Measurements from ENCODE around the gene PPM1H.

Gene PPM1H

GRCh38 chr12:62860501-62861411 is 74.2 kb downstream of the PPM1H start:
- H3K4me3 ChIP-seq (ENCODE audit: low read length in 2 of 2): no peak overlapping the region
- no peaks in the 10 kb centered on the region for H3K36me3 ChIP-seq (ENCODE audit: control insufficient read depth in 2 of 2, insufficient read depth in 2 of 2, low read length in 2 of 2)
- no peaks in the 10 kb centered on the region for H3K9me3 ChIP-seq (ENCODE audit: control insufficient read depth in 2 of 2, low read length in 2 of 2)
- no peaks in the 10 kb centered on the region for H3K27me3 ChIP-seq (ENCODE audit: control insufficient read depth in 2 of 2, insufficient read depth in 2 of 2, low read length in 2 of 2)
- H3K4me1 ChIP-seq (ENCODE audit: control insufficient read depth in 2 of 2, insufficient read depth in 2 of 2, low read length in 2 of 2): no peaks in the 10 kb centered on the region
- H3K9ac ChIP-seq (ENCODE audit: low read depth in 1 of 2, low read length in 2 of 2): no peak overlapping the region
- H3K27ac ChIP-seq (ENCODE audit: low read depth in 2 of 2, low read length in 2 of 2): no peak overlapping the region

GRCh38 chr12:62860020-62860419 is 74.9 kb downstream of the PPM1H start:
- Histone ChIP-seq H3K4me3 (ENCODE audit: low read length in 2 of 2) (no peak overlapping the region), H3K27ac (ENCODE audit: low read depth in 2 of 2, low read length in 2 of 2) (no peak overlapping the region), H3K9me3 (ENCODE audit: control insufficient read depth in 2 of 2, low read length in 2 of 2) (no peaks in the 10 kb centered on the region), H3K27me3 (ENCODE audit: control insufficient read depth in 2 of 2, insufficient read depth in 2 of 2, low read length in 2 of 2) (no peaks in the 10 kb centered on the region), H3K4me1 (ENCODE audit: control insufficient read depth in 2 of 2, insufficient read depth in 2 of 2, low read length in 2 of 2) (no peaks in the 10 kb centered on the region), H3K9ac (ENCODE audit: low read depth in 1 of 2, low read length in 2 of 2) (no peak overlapping the region), H3K36me3 (ENCODE audit: control insufficient read depth in 2 of 2, insufficient read depth in 2 of 2, low read length in 2 of 2) (no peaks in the 10 kb centered on the region)

- Histone ChIP-seq H3K9ac (ENCODE audit: low read depth in 1 of 2, low read length in 2 of 2) (no peak overlapping the region), H3K27ac (ENCODE audit: low read depth in 2 of 2, low read length in 2 of 2) (no peak overlapping the region)
Measured at GRCh38 chr12:62859321-62859737, 75.6 kb downstream of the PPM1H start.

GRCh38 chr12:62856454-62856853 is 78.5 kb downstream of the PPM1H start:
- no peaks in the 10 kb centered on the region for H3K4me1 ChIP-seq (ENCODE audit: control insufficient read depth in 2 of 2, insufficient read depth in 2 of 2, low read length in 2 of 2)
- no peaks in the 10 kb centered on the region for H3K9me3 ChIP-seq (ENCODE audit: control insufficient read depth in 2 of 2, low read length in 2 of 2)
- H3K9ac ChIP-seq (ENCODE audit: low read depth in 1 of 2, low read length in 2 of 2): no peak overlapping the region
- H3K4me3 ChIP-seq (ENCODE audit: low read length in 2 of 2): no peak overlapping the region
- no peak overlapping the region for H3K27ac ChIP-seq (ENCODE audit: low read depth in 2 of 2, low read length in 2 of 2)
- H3K36me3 ChIP-seq (ENCODE audit: control insufficient read depth in 2 of 2, insufficient read depth in 2 of 2, low read length in 2 of 2): no peaks in the 10 kb centered on the region
- no peaks in the 10 kb centered on the region for H3K27me3 ChIP-seq (ENCODE audit: control insufficient read depth in 2 of 2, insufficient read depth in 2 of 2, low read length in 2 of 2)

More at GRCh38 chr12:62859321-62859737, 75.6 kb downstream of the PPM1H start:
- no peaks in the 10 kb centered on the region for H3K36me3 ChIP-seq (ENCODE audit: control insufficient read depth in 2 of 2, insufficient read depth in 2 of 2, low read length in 2 of 2)
- H3K27me3 ChIP-seq (ENCODE audit: control insufficient read depth in 2 of 2, insufficient read depth in 2 of 2, low read length in 2 of 2): no peaks in the 10 kb centered on the region
- H3K4me1 ChIP-seq (ENCODE audit: control insufficient read depth in 2 of 2, insufficient read depth in 2 of 2, low read length in 2 of 2): no peaks in the 10 kb centered on the region
- no peak overlapping the region for H3K4me3 ChIP-seq (ENCODE audit: low read length in 2 of 2)
- no peaks in the 10 kb centered on the region for H3K9me3 ChIP-seq (ENCODE audit: control insufficient read depth in 2 of 2, low read length in 2 of 2)

GRCh38 chr12:62854024-62854423 is 80.9 kb downstream of the PPM1H start:
- H3K4me3 ChIP-seq (ENCODE audit: low read length in 2 of 2): no peak overlapping the region
- no peak overlapping the region for H3K9ac ChIP-seq (ENCODE audit: low read depth in 1 of 2, low read length in 2 of 2)
- H3K27ac ChIP-seq (ENCODE audit: low read depth in 2 of 2, low read length in 2 of 2): no peak overlapping the region
- H3K9me3 ChIP-seq (ENCODE audit: control insufficient read depth in 2 of 2, low read length in 2 of 2): no peaks in the 10 kb centered on the region
- H3K36me3 ChIP-seq (ENCODE audit: control insufficient read depth in 2 of 2, insufficient read depth in 2 of 2, low read length in 2 of 2): no peaks in the 10 kb centered on the region
- H3K27me3 ChIP-seq (ENCODE audit: control insufficient read depth in 2 of 2, insufficient read depth in 2 of 2, low read length in 2 of 2): no peaks in the 10 kb centered on the region
- H3K4me1 ChIP-seq (ENCODE audit: control insufficient read depth in 2 of 2, insufficient read depth in 2 of 2, low read length in 2 of 2): no peaks in the 10 kb centered on the region

GRCh38 chr12:62849398-62849797 is 85.6 kb downstream of the PPM1H start:
- Histone ChIP-seq H3K4me1 (ENCODE audit: control insufficient read depth in 2 of 2, insufficient read depth in 2 of 2, low read length in 2 of 2) (no peaks in the 10 kb centered on the region), H3K36me3 (ENCODE audit: control insufficient read depth in 2 of 2, insufficient read depth in 2 of 2, low read length in 2 of 2) (no peaks in the 10 kb centered on the region), H3K27me3 (ENCODE audit: control insufficient read depth in 2 of 2, insufficient read depth in 2 of 2, low read length in 2 of 2) (no peaks in the 10 kb centered on the region), H3K27ac (ENCODE audit: low read depth in 2 of 2, low read length in 2 of 2) (no peak overlapping the region), H3K9ac (ENCODE audit: low read depth in 1 of 2, low read length in 2 of 2) (no peak overlapping the region), H3K4me3 (ENCODE audit: low read length in 2 of 2) (no peak overlapping the region), H3K9me3 (ENCODE audit: control insufficient read depth in 2 of 2, low read length in 2 of 2) (no peaks in the 10 kb centered on the region)

GRCh38 chr12:62848418-62848817 is 86.5 kb downstream of the PPM1H start:
- no peaks in the 10 kb centered on the region for H3K36me3 ChIP-seq (ENCODE audit: control insufficient read depth in 2 of 2, insufficient read depth in 2 of 2, low read length in 2 of 2)
- no peak overlapping the region for H3K27ac ChIP-seq (ENCODE audit: low read depth in 2 of 2, low read length in 2 of 2)
- H3K27me3 ChIP-seq (ENCODE audit: control insufficient read depth in 2 of 2, insufficient read depth in 2 of 2, low read length in 2 of 2): no peaks in the 10 kb centered on the region
- no peak overlapping the region for H3K9ac ChIP-seq (ENCODE audit: low read depth in 1 of 2, low read length in 2 of 2)
- H3K4me3 ChIP-seq (ENCODE audit: low read length in 2 of 2): no peak overlapping the region
- no peaks in the 10 kb centered on the region for H3K4me1 ChIP-seq (ENCODE audit: control insufficient read depth in 2 of 2, insufficient read depth in 2 of 2, low read length in 2 of 2)
- H3K9me3 ChIP-seq (ENCODE audit: control insufficient read depth in 2 of 2, low read length in 2 of 2): no peaks in the 10 kb centered on the region

GRCh38 chr12:62847709-62848108 is 87.2 kb downstream of the PPM1H start:
- no peaks in the 10 kb centered on the region for H3K36me3 ChIP-seq (ENCODE audit: control insufficient read depth in 2 of 2, insufficient read depth in 2 of 2, low read length in 2 of 2)
- no peak overlapping the region for H3K4me3 ChIP-seq (ENCODE audit: low read length in 2 of 2)
- no peaks in the 10 kb centered on the region for H3K4me1 ChIP-seq (ENCODE audit: control insufficient read depth in 2 of 2, insufficient read depth in 2 of 2, low read length in 2 of 2)
- H3K27me3 ChIP-seq (ENCODE audit: control insufficient read depth in 2 of 2, insufficient read depth in 2 of 2, low read length in 2 of 2): no peaks in the 10 kb centered on the region
- H3K9me3 ChIP-seq (ENCODE audit: control insufficient read depth in 2 of 2, low read length in 2 of 2): no peaks in the 10 kb centered on the region
- no peak overlapping the region for H3K27ac ChIP-seq (ENCODE audit: low read depth in 2 of 2, low read length in 2 of 2)
- H3K9ac ChIP-seq (ENCODE audit: low read depth in 1 of 2, low read length in 2 of 2): no peak overlapping the region

- Histone ChIP-seq H3K4me3 (ENCODE audit: low read length in 2 of 2) (no peak overlapping the region), H3K4me1 (ENCODE audit: control insufficient read depth in 2 of 2, insufficient read depth in 2 of 2, low read length in 2 of 2) (no peaks in the 10 kb centered on the region), H3K9me3 (ENCODE audit: control insufficient read depth in 2 of 2, low read length in 2 of 2) (no peaks in the 10 kb centered on the region), H3K27me3 (ENCODE audit: control insufficient read depth in 2 of 2, insufficient read depth in 2 of 2, low read length in 2 of 2) (no peaks in the 10 kb centered on the region), H3K36me3 (ENCODE audit: control insufficient read depth in 2 of 2, insufficient read depth in 2 of 2, low read length in 2 of 2) (no peaks in the 10 kb centered on the region), H3K27ac (ENCODE audit: low read depth in 2 of 2, low read length in 2 of 2) (no peak overlapping the region), H3K9ac (ENCODE audit: low read depth in 1 of 2, low read length in 2 of 2) (no peak overlapping the region)
Measured at GRCh38 chr12:62846491-62846890, 88.5 kb downstream of the PPM1H start.

- no peaks in the 10 kb centered on the region for H3K9me3 ChIP-seq (ENCODE audit: control insufficient read depth in 2 of 2, low read length in 2 of 2)
- no peak overlapping the region for H3K4me3 ChIP-seq (ENCODE audit: low read length in 2 of 2)
- H3K27ac ChIP-seq (ENCODE audit: low read depth in 2 of 2, low read length in 2 of 2): no peak overlapping the region
- no peaks in the 10 kb centered on the region for H3K27me3 ChIP-seq (ENCODE audit: control insufficient read depth in 2 of 2, insufficient read depth in 2 of 2, low read length in 2 of 2)
- no peaks in the 10 kb centered on the region for H3K4me1 ChIP-seq (ENCODE audit: control insufficient read depth in 2 of 2, insufficient read depth in 2 of 2, low read length in 2 of 2)
- H3K36me3 ChIP-seq (ENCODE audit: control insufficient read depth in 2 of 2, insufficient read depth in 2 of 2, low read length in 2 of 2): no peaks in the 10 kb centered on the region
- no peak overlapping the region for H3K9ac ChIP-seq (ENCODE audit: low read depth in 1 of 2, low read length in 2 of 2)
Measured at GRCh38 chr12:62844915-62845314, 90.0 kb downstream of the PPM1H start.
